Measurements from ENCODE around the gene BMPR1B.
"Not testable (repeated sequence)": the region's sequence is repeated elsewhere in the genome, so short reads cannot be mapped to it uniquely, and the experiment has no call there.

BMPR1B gene

GRCh38 chr4:94833394-94833793, 75.6 kb downstream of the BMPR1B start:
- DNase-seq (ENCODE audit: low spot score): no peak

- DNase-seq (ENCODE audit: low spot score): no peak
These were observed 76.7 kb downstream of the BMPR1B start for GRCh38 chr4:94834501-94834900.

DNA sequence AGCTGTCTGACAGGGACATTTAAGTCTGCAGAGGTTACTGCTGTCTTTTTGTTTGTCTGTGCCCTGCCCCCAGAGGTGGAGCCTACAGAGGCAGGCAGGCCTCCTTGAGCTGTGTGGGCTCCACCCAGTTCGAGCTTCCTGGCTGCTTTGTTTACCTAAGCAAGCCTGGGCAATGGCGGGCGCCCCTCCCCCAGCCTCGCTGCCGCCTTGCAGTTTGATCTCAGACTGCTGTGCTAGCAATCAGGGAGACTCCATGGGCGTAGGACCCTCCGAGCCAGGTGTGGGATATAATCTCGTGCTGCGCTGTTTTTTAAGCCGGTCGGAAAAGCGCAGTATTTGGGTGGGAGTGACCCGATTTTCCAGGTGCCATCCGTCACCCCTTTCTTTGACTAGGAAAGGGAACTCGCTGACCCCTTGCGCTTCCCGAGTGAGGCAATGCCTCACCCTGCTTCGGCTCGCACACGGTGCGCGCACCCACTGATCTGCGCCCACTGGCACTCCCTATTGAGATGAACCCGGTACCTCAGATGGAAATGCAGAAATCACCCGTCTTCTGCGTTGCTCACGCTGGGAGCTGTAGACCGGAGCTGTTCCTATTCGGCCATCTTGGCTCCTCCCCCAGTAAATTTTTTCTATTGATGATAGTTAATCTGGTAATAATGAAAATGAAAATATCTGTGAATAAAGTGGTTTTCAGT, 83.6 kb downstream of the BMPR1B start:
- DNase-seq (ENCODE audit: low spot score): not testable (repeated sequence)

DNA sequence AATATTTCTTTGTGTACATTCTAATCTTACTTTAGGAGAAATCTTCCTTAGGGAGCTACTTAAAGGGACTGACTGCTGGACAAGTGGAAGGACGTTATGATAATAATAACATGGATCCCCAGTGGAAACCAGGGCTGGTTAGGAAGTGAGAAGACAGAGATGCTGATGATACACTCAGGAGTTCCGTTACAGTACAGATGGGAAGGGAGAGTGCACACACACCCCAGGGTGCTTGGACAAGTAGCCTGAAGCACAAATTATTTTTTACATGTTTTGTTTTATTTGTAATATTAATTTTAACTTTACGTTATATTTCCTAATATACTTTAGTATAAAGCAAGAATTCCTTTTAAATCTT, 84.1 kb downstream of the BMPR1B start:
- no peak for DNase-seq (ENCODE audit: low spot score)

GRCh38 chr4:94843216-94843615, 85.5 kb downstream of the BMPR1B start:
- DNase-seq (ENCODE audit: low spot score): no peak

DNA sequence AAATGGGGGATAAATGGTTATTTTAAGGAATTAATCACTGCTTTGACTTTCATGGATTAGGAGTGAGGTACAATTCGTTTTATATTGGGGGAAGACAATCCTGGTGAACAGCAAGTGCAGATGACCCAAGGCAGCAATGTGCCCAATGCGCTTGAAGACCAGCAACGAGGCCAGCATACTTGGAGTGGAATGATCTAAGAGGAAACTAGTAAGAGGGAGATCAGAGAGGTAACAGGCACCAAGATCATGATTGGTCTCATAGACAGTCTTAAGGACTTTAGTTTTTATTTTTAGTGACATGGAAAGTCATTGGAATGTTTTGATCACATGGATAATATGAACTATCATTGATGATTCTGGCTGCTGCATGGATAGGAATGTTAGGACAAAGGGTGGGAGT, 90.6 kb downstream of the BMPR1B start:
- DNase-seq (ENCODE audit: low spot score): no peak

- DNase-seq (ENCODE audit: low spot score): no peak
These were observed 92.1 kb downstream of the BMPR1B start for GRCh38 chr4:94849901-94850300.

DNA sequence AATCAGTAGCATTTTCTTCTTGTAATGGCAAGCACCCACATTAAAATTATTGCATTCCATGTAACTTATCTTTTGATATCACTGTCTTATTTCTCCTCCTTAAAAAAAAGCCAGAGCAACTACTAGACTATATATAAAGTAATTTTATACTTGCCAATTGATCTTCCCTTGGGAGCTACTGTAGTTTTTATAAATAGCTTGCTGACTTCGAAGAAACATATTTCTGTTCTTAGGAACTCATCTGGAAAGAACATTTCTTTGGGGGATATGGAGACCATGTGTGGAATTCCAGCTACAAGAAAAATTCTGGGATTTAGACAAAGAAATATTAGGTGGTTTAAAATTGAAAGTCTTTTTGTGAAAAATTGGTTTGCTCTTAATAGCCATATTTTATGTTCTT, 94.9 kb downstream of the BMPR1B start:
- DNase-seq (ENCODE audit: low spot score): no peak

DNA sequence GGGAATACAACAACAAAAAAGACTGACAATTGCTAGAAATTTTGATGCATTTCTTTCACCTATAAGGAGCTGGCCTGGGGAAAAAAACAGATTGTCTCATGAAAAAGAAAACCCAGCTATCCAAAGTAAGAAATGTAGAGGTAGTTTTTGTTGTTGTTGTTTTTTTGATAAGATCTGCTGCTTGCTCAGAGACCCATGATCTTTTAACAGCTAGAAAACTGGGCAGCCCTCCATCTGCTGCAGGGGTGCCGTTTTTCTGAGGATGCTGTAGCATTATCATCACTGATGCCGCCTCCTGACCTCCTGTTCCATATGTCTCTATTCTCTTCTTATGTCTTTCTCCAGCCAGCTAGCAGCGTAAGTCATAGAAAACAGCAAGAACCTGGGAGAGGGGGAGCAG, 98.3 kb downstream of the BMPR1B start:
- DNase-seq (ENCODE audit: low spot score): no peak

DNA sequence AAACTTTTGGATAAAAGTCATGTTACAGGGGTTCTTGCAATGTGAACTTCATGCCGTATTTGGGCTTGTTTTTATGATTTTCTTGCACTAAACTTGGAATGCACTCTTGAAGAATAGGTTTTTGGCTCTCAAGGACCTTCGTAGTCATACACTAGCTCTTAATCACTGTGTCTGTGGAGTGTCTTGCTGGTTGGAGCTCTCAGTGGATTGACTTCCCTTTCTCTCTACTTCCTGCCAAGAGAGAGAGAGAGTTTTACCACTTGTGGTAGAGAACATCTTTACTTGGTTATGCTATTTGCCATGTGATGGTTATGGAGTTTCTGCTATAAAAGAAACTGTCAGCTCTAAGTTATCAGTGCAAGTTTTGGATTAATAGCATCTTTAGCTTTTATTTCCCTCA, 112.4 kb downstream of the BMPR1B start:
- no peak for DNase-seq (ENCODE audit: low spot score)

- no peak for DNase-seq (ENCODE audit: low spot score)
These were observed 114.0 kb downstream of the BMPR1B start for GRCh38 chr4:94871644-94872305.

DNA sequence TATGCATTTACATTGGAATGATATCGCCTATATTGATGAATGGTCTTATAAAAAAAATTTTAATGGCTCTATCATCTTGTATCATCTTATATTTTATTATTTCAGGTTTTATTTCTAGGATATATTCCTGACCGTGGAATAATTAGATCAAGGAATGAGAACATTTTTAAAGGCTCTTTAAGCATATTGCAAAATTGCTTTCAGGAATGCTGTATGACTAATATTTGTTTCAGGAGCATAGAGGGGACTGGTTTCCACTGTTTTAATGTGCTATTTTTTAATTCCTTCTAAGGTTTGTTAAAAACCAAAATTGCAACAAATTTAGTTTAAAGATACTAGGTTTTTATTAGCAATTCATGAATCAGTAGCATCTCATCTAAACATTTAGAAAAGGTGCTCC, 120.2 kb downstream of the BMPR1B start:
- no peak for DNase-seq (ENCODE audit: low spot score)

- no peak for DNase-seq (ENCODE audit: low spot score)
These were observed 123.2 kb downstream of the BMPR1B start for GRCh38 chr4:94880956-94881355.

- no peak for DNase-seq (ENCODE audit: low spot score)
These were observed 125.0 kb downstream of the BMPR1B start for GRCh38 chr4:94882756-94883155.

GRCh38 chr4:94887027-94887426, 129.3 kb downstream of the BMPR1B start:
- DNase-seq (ENCODE audit: low spot score): no peak

DNA sequence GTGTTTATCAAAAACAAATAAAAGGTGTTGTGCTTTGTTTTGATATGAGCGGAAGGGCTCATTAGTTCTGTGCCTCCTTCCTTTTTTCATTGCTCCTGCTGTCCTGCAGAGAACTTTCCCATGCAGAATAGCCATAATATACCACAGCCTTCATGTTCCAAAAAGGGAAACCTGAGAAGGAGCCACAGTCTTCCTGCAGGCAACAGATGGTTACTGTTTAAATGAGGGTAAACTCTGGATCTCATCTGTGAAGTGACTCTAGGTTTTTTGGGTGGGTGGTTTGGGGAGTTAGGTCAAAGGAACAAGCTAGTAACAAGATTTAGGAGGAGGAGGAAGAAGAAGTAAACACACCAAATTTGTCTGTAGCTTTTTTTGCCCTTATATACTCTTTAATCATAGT, 131.8 kb downstream of the BMPR1B start:
- no peak for DNase-seq (ENCODE audit: low spot score)

DNA sequence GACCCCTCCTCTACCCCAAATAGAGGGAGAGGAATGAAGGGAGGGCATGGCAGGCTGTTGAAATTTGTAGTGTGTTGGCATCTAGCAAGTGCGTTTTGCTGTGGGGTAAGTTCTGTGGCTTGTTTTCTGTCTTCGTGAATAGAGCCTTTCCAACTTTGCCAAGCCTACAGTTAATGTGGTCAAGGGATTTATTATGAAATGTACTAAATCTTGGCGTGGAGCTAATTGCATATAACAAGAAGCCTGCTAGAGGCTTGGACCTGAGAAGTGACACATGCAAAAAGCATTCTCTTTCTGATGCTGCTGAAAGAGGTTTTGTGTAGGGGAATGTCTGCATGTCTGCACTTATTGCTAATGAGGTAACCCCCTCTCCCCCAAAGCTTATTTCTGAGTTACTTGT, 132.2 kb downstream of the BMPR1B start:
- no peak for DNase-seq (ENCODE audit: low spot score)

DNA sequence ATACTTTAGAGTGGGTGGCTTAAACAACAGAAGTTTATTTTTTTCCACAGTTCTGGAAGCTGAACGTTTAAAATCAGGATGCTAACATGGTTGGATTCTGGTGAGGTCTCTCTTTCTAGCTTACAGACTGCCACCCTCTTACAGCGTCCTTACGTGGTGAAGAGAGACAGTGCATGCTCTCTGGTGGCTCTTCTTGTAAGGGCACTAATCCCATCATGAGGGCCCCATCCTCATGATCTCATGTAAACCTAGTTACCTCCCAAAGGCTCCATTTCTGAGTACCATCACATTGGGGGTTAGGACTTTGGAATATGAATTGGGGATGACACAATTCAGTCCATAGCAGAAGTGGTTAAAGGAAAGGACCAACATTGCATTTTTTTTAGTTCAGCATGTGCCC, 132.8 kb downstream of the BMPR1B start:
- no peak for DNase-seq (ENCODE audit: low spot score)

GRCh38 chr4:94892051-94892450, 134.3 kb downstream of the BMPR1B start:
- DNase-seq (ENCODE audit: low spot score): no peak

DNA sequence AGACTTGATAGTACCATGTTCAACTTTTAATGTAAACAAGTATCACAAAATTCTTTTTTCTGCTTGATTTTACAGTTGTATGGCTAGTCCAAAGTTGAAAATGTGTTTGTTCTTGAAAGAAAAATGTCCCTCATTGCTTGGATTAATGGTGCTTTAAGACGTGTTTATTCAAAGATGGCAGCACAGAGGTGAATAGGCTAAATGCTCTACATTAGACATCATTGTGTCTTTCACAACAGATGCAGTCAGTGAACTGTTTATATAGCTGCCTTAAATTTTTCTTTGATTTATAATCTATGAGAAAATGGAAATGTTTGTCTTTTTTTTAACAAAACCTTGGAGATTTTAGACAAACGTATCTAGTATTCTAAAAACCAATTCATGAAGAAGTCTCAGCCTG, 137.3 kb downstream of the BMPR1B start:
- no peak for DNase-seq (ENCODE audit: low spot score)

DNA sequence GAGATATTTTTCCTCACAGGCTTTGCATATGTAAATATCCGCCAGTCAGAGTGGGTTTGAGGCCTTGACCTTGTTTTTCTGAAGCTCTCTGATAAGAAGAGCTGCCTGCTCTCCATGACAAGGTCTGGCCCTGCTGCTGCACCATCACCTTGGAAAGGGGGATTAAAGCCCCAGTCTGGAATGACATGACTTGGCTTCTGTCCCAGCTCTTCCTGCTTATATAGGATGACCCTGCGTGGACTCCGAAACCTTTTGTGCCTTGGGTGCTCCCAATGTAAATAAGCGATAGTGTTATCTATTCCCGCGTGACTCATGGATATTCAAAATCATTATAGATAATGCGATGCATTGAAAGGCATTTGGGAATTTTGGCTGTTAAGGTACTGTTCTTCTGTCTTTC, 139.3 kb downstream of the BMPR1B start:
- DNase-seq (ENCODE audit: low spot score): no peak

DNA sequence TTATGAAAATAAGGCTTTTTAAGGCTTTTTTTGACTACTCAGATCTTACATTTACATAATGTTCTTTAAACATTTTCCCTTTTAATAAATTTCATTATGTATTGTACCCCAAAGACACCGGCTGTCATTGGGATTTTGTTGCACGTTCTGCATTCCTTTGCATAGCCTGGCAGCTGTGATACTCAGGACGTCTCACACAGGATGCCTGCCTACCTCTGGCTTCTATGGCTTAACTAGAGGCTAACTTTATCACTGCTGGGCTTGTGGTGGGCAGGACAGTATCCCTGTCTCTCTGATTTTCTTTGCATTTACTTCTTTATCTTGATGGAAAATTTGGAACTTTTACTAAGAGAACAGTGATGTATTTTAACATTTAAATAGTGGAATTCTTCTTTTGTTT, 147.8 kb downstream of the BMPR1B start:
- DNase-seq (ENCODE audit: low spot score): no peak

DNA sequence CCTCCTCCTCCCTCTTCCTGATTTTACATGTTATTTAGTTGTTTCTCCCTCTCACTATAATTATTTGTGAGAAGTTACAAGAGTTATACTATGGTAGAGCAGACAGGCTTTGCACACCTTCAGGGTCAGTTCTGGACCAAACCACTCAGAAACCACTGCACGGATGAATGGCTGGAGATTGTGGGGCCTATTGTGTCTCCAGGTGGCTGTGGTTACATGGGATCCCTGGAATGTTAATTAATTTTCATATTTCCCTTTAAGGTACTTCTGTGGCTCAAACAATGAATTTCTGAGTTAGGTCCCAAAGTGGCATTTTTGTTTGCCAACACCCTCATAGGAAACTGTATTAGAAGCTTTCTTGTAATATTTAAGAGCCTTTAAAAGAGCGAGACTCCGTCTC, 151.9 kb downstream of the BMPR1B start:
- DNase-seq (ENCODE audit: low spot score): no peak

DNA sequence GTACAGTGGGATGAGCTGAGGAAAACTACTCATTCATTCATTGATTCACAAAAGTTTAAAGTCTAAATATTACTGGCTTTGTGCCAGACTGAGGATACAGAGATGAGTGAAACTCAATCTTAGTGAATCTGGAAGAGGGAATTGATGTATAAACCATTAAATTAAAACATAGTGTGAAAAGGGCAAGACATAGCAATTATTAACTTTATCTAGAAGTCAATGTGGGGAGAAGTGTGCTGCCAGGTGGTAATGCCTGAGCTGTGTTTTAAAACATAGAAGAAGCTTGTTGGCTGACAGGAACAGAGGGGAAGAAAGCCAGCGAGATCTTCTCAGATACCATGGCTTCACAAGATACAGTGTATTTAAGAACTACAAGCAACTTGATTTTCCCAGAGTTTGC, 153.4 kb downstream of the BMPR1B start:
- no peak for DNase-seq (ENCODE audit: low spot score)

All from cerebellar cortex (tissue), 1 donor.